ENCODE data around the gene TSKS.

The TSKS gene

DNA sequence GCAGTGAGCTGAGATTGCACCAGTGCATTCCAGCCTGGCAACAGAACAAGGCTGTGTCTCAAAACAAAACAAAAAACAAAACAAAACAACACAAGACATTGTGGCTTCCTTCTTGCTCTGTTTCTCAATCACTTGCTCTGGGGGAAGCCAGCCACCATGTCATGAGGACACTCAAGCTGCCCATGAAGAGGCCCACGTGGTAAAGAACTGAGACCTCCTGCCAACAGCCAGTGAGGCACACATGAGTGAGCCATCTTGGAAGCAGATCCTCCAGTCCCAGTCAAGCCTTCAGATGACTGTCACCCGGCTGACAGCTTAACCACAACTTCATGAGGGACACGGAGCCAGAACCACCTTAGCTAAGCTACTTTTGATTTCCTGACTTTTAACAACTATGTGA is 47.0 kb downstream of the TSKS start:
- DNase-seq (ENCODE audit: low read depth) = no peak

DNA sequence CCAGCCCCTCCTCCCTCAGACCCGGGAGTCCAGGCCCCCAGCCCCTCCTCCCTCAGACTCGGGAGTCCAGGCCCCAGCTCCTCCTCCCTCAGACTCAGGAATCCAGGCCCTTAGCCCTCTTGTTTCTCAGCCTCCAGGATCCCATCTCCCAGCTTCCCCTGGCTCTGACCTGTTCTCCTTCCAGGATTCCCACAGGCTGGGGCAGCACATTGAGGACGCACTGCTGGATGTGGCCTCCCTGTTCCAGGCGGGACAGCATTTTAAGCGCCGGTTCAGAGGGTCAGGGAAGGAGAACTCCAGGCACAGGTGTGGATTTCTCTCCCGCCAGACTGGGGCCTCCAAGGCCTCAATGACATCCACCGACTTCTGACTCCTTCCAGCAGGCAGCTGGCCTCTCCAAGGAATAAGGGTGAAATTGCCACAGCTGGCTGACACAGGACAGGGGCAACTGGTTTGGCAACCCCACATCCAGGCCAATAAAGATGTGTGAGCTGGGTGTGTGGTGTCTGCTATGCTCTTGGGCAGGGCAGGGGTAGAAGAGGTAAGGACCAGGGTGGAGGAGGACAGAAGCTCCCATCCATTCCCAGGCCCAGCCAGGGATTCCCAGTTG is 49.8 kb downstream of the TSKS start:
- DNase-seq (ENCODE audit: low read depth) = no peak

DNA sequence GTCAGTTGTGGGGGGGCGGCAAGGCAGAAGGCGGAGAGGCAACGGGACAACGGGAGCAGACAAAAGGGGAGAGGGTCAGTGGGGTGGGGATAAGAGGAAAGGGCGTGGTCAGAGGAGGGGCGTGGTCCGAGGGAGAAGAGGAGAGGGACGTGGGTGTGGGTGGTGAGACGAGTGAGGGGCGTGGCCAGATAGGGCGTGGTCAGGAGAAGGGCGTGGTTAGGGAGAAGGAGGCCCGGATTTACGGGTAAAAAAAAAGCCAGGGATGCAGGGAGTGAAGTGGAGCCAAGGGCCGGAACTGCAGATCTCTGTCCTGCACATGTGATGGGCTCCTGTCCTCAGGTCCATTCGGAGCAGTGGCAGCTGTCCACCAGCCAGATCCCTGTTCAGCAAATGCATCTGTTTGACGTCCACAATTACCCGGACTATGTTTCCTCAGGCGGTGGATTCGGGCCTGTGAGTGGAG is 50.7 kb downstream of the TSKS start:
- DNase-seq (ENCODE audit: low read depth) = no peak

GRCh38 chr19:49710372-49710951 is 52.6 kb downstream of the TSKS start:
- DNase-seq (ENCODE audit: low read depth) = no peak

- no peak for DNase-seq (ENCODE audit: low read depth)
Measured at GRCh38 chr19:49705919-49706318, 57.2 kb downstream of the TSKS start.

- DNase-seq (ENCODE audit: low read depth) = no peak
Measured at GRCh38 chr19:49704888-49705642, 58.0 kb downstream of the TSKS start.

- no peak for DNase-seq (ENCODE audit: low read depth)
Measured at GRCh38 chr19:49701271-49701786, 61.8 kb downstream of the TSKS start.

- no peak for DNase-seq (ENCODE audit: low read depth)
Measured at GRCh38 chr19:49700563-49700962, 62.5 kb downstream of the TSKS start.

DNA sequence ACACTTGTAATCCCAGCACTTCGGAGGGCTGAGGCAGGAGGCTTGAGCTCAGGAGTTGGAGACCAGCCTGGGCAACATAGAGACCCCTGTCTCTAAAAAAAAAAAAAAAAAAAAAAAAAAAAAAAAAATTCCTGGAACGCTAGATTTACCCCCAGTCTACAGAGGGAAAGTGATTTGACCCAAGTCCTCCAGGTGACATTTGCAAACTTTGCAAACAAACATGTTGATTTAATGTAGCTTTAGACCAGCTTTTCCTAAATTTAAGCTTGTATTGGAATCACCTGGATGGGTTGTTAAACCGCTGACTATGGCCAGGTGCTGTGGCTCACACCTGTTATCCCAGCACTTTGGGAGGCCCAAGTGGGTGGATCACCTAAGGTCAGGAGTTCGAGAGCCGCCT is 63.7 kb downstream of the TSKS start:
- DNase-seq (ENCODE audit: low read depth) = no peak

GRCh38 chr19:49696865-49697264 is 66.2 kb downstream of the TSKS start:
- no peak for DNase-seq (ENCODE audit: low read depth)

GRCh38 chr19:49696115-49696514 is 67.0 kb downstream of the TSKS start:
- DNase-seq (ENCODE audit: low read depth) = no peak

DNA sequence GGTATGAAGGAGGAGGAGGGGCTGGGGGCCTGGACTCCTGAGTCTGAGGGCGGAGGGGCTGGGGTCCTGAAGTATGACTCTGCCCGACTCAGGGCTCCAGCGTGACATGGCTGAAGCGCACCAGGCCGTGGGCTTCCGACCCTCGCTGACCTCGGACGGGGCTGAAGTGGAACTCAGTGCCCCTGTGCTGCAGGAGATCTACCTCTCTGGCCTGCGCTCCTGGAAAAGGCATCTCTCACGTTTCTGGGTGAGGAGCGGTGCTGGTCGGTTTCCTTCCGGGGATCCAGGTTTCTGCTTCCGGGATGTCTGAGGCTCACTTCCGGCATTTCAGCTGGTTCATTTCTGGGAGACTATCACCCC is 71.0 kb downstream of the TSKS start:
- no peak for DNase-seq (ENCODE audit: low read depth)

- no peak for DNase-seq (ENCODE audit: low read depth)
Measured at GRCh38 chr19:49691243-49692146, 71.6 kb downstream of the TSKS start.

- DNase-seq (ENCODE audit: low read depth) = peak; percentile 22
Measured at GRCh38 chr19:49690656-49691242, 72.4 kb downstream of the TSKS start, which contains the start of gene CPT1C. Gene CPT1C (plus strand): TSS chr19:49691116. CDS start chr19:49692253, 1,137 bp downstream.

DNA sequence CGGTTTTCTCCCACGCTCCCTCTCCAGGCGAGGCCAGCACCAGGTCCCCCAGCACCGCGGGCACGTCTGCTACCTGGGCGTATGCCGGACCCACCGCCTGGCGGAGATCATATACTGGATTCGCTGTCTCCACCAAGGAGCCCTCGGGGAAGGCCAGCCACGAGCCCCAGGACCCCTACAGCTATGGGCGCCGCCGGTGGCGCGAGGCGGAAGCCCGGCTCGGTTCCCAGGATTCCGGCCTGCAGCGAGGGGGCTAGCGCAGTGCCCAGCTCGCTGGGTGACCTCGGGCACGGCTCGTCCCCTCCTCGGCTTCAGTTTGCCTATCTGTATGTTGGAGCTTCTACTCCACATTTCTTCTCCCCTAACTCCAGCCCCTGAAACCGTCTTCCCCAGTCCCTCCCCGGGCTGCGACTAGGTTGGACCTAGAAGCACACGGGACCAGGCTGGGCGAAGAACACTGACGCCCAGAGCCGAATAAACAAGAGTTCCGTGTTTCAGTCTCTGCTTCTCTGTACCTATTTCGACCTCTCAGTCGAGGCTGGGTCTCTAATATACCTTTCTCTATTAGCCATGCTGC is 72.9 kb downstream of the TSKS start:
- DNase-seq (ENCODE audit: low read depth) = no peak
